Liver (tissue), 9 donors: Measurements from ENCODE around the gene CRYL1. TPM values are rescaled to one million over a fixed set of nuclear protein-coding genes. Genes with fewer than 3 reads are reported as not detected.

Source experiments
- DNase-seq: peaks from one replicate; pipeline ENCODE4 v3.0.0-alpha.2; 2017; ENCODE audit warnings: low spot score
- H3K27ac ChIP-seq, 2 donors: one replicate each; pipeline ENCODE4 v1.7.0; 2013; ENCODE audit warnings: inconsistent platforms in 2 of 2, low read length in 2 of 2, control low read depth in 1 of 2, low read depth in 1 of 2, mild to moderate bottlenecking in 1 of 2
- H3K27me3 ChIP-seq, 4 donors: one replicate each; pipeline versions ENCODE4 v1.6.1 to v1.7.0; 2013; ENCODE audit warnings: low read length in 3 of 4, inconsistent platforms in 1 of 4, mild to moderate bottlenecking in 1 of 4, moderate library complexity in 1 of 4; ENCODE audit not compliant: control insufficient read depth in 4 of 4, insufficient read depth in 4 of 4
- H3K36me3 ChIP-seq, 4 donors: one replicate each; pipeline versions ENCODE4 v1.6.1 to v1.7.0; 2013; ENCODE audit warnings: low read length in 3 of 4, mild to moderate bottlenecking in 3 of 4, low read depth in 1 of 4, moderate library complexity in 1 of 4; ENCODE audit not compliant: control insufficient read depth in 4 of 4, insufficient read depth in 3 of 4
- H3K4me1 ChIP-seq, 4 donors: one replicate each; pipeline versions ENCODE4 v1.6.1 to v1.7.0; 2013; ENCODE audit warnings: low read length in 3 of 4, mild to moderate bottlenecking in 3 of 4, moderate library complexity in 1 of 4; ENCODE audit not compliant: control insufficient read depth in 4 of 4, insufficient read depth in 4 of 4
- H3K4me3 ChIP-seq, 3 donors: one replicate each; pipeline versions ENCODE4 v1.6.1 to v1.7.0; 2013; ENCODE audit warnings: low read length in 3 of 3, control low read depth in 1 of 3, low read depth in 1 of 3, mild to moderate bottlenecking in 1 of 3
- H3K9ac ChIP-seq, 2 donors: one replicate each; pipeline ENCODE4 v1.7.0; 2013; ENCODE audit warnings: low read length in 2 of 2, mild to moderate bottlenecking in 2 of 2, moderate library complexity in 2 of 2, control low read depth in 1 of 2, low read depth in 1 of 2
- H3K9me3 ChIP-seq, 4 donors: one replicate each; pipeline versions ENCODE4 v1.6.1 to v1.7.0; 2013; ENCODE audit warnings: low read length in 3 of 4; ENCODE audit not compliant: control insufficient read depth in 4 of 4
- ATF3 ChIP-seq: IDR thresholded peaks from 2 replicates; pipeline ENCODE4 v1.6.1; 2016; ENCODE audit warnings: antibody characterized with exemption
- CTCF ChIP-seq: fragments of 150-350 bp; IDR thresholded peaks from 2 replicates; pipeline ENCODE4 v1.5.1; 2017; ENCODE audit warnings: improper control_type of control experiment, low read depth, low read length; ENCODE audit not compliant: missing input control
- EGR1 ChIP-seq, 2 donors: IDR thresholded peaks; 2 replicates each; pipeline ENCODE4 v1.6.1; 2016 to 2018; ENCODE audit warnings: antibody characterized with exemption in 2 of 2, low read depth in 2 of 2
- FOXA1 ChIP-seq: IDR thresholded peaks from 2 replicates; pipeline ENCODE4 v1.6.1; 2016; ENCODE audit warnings: antibody characterized with exemption
- FOXA2 ChIP-seq: IDR thresholded peaks from 2 replicates; pipeline ENCODE4 v1.6.1; 2016; ENCODE audit warnings: antibody characterized with exemption
- HNF4A ChIP-seq, 2 donors: conservative IDR thresholded peaks; 2 replicates each; pipeline ENCODE4 v1.6.1; 2016; ENCODE audit warnings: antibody characterized with exemption in 2 of 2, mild to moderate bottlenecking in 2 of 2
- JUND ChIP-seq, 2 donors: IDR thresholded peaks; 2 replicates each; pipeline ENCODE4 v1.6.1; 2016; ENCODE audit warnings: antibody characterized with exemption in 2 of 2
- MAX ChIP-seq: IDR thresholded peaks from 2 replicates; pipeline ENCODE4 v1.6.1; 2016; ENCODE audit warnings: antibody characterized with exemption
- NR2F2 ChIP-seq: IDR thresholded peaks from 2 replicates; pipeline ENCODE4 v1.6.1; 2016; ENCODE audit warnings: antibody characterized with exemption
- RAD21 ChIP-seq, 2 donors: IDR thresholded peaks; 2 replicates each; pipeline ENCODE4 v1.6.1; 2016; ENCODE audit warnings: antibody characterized with exemption in 2 of 2, mild to moderate bottlenecking in 2 of 2
- RXRA ChIP-seq, 2 donors: IDR thresholded peaks; 2 replicates each; pipeline ENCODE4 v1.6.1; 2017 to 2018; ENCODE audit warnings: antibody characterized with exemption in 2 of 2, mild to moderate bottlenecking in 1 of 2
- TAF1 ChIP-seq: conservative IDR thresholded peaks from 2 replicates; pipeline ENCODE4 v1.6.1; 2016; ENCODE audit warnings: antibody characterized with exemption, mild to moderate bottlenecking
- YY1 ChIP-seq: IDR thresholded peaks from 2 replicates; pipeline ENCODE4 v1.6.1; 2016; ENCODE audit warnings: antibody characterized with exemption, mild to moderate bottlenecking
- ZBTB33 ChIP-seq: IDR thresholded peaks from 2 replicates; pipeline ENCODE4 v1.6.1; 2016; ENCODE audit warnings: antibody characterized with exemption
- WGBS: extraction: QIAGEN DNeasy Blood & Tissue Kit; methylation state at CpG from one replicate; pipeline ENCODE4 v1.1.7; 2013; 5-methylcytosine and 5-hydroxymethylcytosine counted together
- polyA plus RNA-seq, 2 donors: library from polyadenylated mRNA; stranded (reverse) in 1 of 2; unstranded in 1 of 2; fragments of 200-250 nt in 1 of 2; fragments of >200 nt in 1 of 2; fragmentation: Nextera tagmentation in 1 of 2; extraction: Ambion mirVana in 1 of 2; gene quantifications; one replicate each; pipeline versions ENCODE4 v1.2.1 to v1.2.3, GENCODE V29; 2013 to 2015
- total RNA-seq, 2 donors: library from RNA; depleted of rRNA; stranded (reverse); fragments of >200 nt; gene quantifications; one replicate each; pipeline ENCODE4 v1.2.3, GENCODE V29; 2014
- donor health status: healthy.
- donor health status: healthy.
- donor health status: healthy.
- donor health status: healthy.
- donor health status: healthy.

CRYL1 gene
- total and polyA plus RNA-seq, 4 donors: 87.8 to 179 (median 168) TPM

GRCh38 chr13:20408181-20408580, 117.5 kb downstream of the CRYL1 start:
- Histone ChIP-seq H3K4me3 (no peak overlapping the region), H3K27ac (no peak overlapping the region), H3K9ac (no peak overlapping the region), H3K36me3 (peaks cover 10 to 37% (median 29%) of the 10 kb centered on the region in 4 donors), H3K27me3 (no peaks in the 10 kb centered on the region), H3K9me3 (no peaks in the 10 kb centered on the region), H3K4me1 (no peaks in the 10 kb centered on the region)
- TF ChIP-seq ZBTB33: no peak
- no peak for TF ChIP-seq TAF1
- TF ChIP-seq RXRA (IDR thresholded peaks at IDR 0.05): no peak
- TF ChIP-seq YY1: no peak
- no peak for TF ChIP-seq NR2F2
- no peak for TF ChIP-seq EGR1 (IDR thresholded peaks at IDR 0.05; ENCODE audit: low read depth in 2 of 2)
- TF ChIP-seq JUND (IDR thresholded peaks at IDR 0.05): no peak
- TF ChIP-seq FOXA2: no peak
- no peak for TF ChIP-seq FOXA1
- no peak for TF ChIP-seq RAD21 (IDR thresholded peaks at IDR 0.05)
- no peak for DNase-seq
- WGBS: 79% methylated on average over 8 of the region's 8 CpGs

GRCh38 chr13:20407759-20408158, 117.9 kb downstream of the CRYL1 start:
- peaks cover 10 to 37% (median 30%) of the 10 kb centered on the region in 4 donors for H3K36me3 ChIP-seq
- no peak overlapping the region for H3K4me3 ChIP-seq
- no peaks in the 10 kb centered on the region for H3K4me1 ChIP-seq
- no peaks in the 10 kb centered on the region for H3K27me3 ChIP-seq
- 94% methylated on average over 5 of the region's 5 CpGs for WGBS
- no peak for DNase-seq
- no peak for TF ChIP-seq ZBTB33
- TF ChIP-seq RAD21 (IDR thresholded peaks at IDR 0.05): no peak
- TF ChIP-seq MAX: no peak
- no peak for TF ChIP-seq ATF3
- TF ChIP-seq HNF4A (conservative IDR thresholded peaks at IDR 0.05): no peak
- H3K27ac ChIP-seq: no peak overlapping the region
- H3K9me3 ChIP-seq: no peaks in the 10 kb centered on the region
- H3K9ac ChIP-seq: no peak overlapping the region

- Histone ChIP-seq H3K9ac (no peak overlapping the region), H3K9me3 (no peaks in the 10 kb centered on the region), H3K4me1 (no peaks in the 10 kb centered on the region), H3K27ac (no peak overlapping the region), H3K4me3 (no peak overlapping the region), H3K36me3 (peaks cover 10 to 35% (median 27%) of the 10 kb centered on the region in 4 donors), H3K27me3 (no peaks in the 10 kb centered on the region)
- no peak for TF ChIP-seq CTCF
- no peak for DNase-seq
- 93% methylated on average over 17 of the region's 17 CpGs for WGBS
Measured at GRCh38 chr13:20405691-20406090, 120.0 kb downstream of the CRYL1 start.
